Frontal cortex (tissue), 4 donors: ENCODE data around the gene BPI. TPM values are rescaled to one million over a fixed set of nuclear protein-coding genes. Genes with fewer than 3 reads are reported as not detected.
"Not testable (repeated sequence)": the region's sequence is repeated elsewhere in the genome, so short reads cannot be mapped to it uniquely, and the experiment has no call there.

Experiments
- DNase-seq, 2 donors: peaks; one replicate each; pipeline ENCODE4 v3.0.0; 2012; ENCODE audit warnings: low spot score in 2 of 2
- FAIRE-seq: peaks from 2 replicates; lab custom pipeline; 2012; peaks lifted over from hg19 to GRCh38; lab: Jason Lieb, UNC
- total RNA-seq: library from RNA; depleted of rRNA; stranded (reverse); fragments of >200 nt; gene quantifications from one replicate; pipeline ENCODE4 v1.2.3, GENCODE V29; 2014
- donor health status: control.
- donor health status: control.
- donor health status: control.

Gene BPI
- under 0.01 TPM for total RNA-seq

DNA sequence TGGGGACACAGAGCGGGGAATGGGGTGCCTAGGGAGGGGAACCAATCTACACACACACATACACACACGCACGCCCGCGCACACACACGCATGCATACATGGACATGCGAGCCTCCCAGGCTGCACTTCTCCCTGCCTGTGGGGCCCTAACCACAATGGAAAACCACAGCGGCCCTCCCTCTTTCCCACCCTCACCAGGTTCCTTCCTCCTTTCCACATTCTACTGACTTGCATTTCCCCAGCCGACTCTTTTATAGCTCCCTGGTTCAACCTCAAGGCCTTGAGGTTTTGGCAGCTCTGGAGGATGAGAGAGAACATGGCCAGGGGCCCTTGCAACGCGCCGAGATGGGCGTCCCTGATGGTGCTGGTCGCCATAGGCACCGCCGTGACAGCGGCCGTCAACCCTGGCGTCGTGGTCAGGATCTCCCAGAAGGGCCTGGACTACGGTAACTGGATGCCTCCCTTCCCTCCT lies at the start of gene BPI:
TSS of gene BPI (plus strand) at position 249 of the 472 bp plus-strand sequence. CDS start at position 317, 68 bp downstream.
- DNase-seq (no peak), FAIRE-seq (no peak)

DNA sequence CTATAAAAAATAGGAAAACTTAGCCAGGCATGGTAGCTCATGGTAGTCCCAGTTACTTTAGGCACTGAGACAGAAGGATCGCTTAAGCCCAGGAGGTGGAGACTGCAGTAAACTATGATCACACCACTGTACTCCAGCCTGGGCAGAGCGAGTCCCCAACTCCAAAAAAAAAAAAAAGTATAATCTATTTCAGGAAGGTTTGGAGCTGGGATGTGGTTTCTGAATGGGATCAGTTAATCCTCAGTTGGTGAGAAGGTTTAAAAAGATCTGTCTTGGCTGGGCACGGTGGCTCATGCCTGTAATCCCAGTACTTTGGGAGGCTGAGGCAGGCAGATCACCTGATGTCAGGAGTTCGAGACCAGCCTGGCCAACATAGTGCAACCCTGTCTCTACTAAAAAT lies 49.3 kb upstream of the BPI start:
- FAIRE-seq, DNase-seq: not testable (repeated sequence)

DNA sequence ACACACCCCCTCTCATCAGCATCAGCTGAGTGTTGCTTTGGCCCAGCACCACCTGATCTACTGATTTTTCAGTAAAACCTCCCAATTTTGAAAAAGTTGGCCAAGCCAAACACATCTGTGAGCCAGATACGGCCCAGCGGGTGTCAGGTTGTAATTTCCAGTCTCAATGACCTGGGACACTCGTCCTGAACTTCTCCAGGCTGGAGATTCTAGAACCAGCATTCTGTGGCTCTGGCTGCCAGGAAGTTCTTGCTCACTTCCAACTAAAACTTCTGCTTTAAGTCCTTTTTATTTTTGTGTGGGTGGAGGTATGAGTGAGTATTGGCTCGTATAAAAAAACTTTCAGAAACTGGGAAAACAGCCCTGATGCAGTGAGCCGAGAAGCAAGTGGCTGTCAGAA lies 48.6 kb upstream of the BPI start:
- no peak for DNase-seq
- FAIRE-seq, result no peak

DNA sequence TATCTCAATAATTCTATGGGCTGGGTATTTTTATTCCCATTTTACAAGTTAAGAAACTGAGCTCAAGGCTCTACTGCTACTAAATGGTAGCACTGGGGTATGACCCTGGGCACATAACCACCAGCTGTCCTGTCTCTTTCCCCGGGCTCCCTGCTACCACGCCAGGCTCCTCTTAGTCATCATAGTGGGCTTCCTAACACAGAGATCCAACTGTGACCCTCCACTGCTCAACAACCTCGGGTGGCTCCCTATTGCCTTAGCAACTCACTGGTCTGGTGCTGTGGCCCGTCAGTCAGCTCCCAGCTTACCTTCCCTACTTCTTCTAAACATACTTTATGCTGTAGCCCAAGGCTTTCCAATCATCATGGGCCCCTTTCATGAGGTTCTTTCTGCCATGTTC lies 47.9 kb upstream of the BPI start:
- FAIRE-seq (no peak), DNase-seq (no peak)

DNA sequence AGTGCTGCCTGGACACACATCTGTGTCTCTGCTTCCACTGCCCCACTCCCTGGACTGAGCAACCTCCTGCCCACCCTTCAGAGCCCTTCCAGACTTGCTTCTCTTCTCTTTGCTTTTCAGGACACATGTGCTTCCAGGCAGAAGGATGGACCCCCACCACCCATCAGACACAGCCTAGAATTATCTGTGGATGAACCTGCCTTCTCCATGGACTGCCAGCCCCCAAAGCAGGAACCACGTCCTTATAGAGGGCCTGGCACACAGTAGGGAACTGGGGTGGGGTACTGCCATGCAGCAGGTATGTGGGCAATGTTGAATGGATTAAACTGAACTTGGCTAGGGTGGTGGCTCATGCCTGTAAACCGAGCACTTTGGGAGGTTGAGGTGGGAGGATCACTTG lies 47.0 kb upstream of the BPI start:
- no peak for DNase-seq
- no peak for FAIRE-seq

DNA sequence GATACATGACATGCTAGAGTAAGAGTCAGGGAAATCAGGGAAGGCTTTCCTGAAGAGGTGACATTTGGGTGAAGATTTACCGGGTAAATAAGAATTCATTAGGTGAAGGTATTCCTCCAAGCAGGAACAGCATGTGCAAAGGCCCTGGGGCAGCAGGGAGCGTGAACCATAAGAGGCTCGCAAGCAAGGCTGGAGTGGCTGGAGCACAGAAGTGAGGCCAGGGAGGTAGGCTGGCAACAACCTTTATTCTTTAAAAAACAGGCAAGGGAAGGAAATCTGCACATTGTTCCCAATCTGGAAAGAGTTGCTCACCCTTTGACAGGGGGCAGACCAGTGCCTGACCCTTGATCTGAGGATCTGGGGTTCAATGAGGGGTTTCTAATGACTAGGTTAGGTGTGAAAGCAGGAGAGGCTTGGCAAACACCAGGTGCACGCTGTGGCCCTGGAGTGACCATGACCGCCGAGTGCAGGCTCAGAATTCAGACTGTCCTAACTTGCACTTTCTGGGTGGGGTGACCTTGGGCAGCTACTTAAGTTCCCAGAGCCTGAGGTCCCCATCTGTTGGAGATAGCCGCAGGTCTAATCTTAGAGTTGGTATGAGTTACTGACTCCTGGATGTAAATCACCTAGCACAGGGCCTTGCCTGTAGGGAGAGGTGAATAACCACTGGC lies 45.3 kb upstream of the BPI start:
- FAIRE-seq, result no peak
- no peak for DNase-seq

- FAIRE-seq (no peak), DNase-seq (peak in 1 of 2 donors; percentile 35)
Measured at GRCh38 chr20:38260025-38260377, 44.0 kb upstream of the BPI start.

DNA sequence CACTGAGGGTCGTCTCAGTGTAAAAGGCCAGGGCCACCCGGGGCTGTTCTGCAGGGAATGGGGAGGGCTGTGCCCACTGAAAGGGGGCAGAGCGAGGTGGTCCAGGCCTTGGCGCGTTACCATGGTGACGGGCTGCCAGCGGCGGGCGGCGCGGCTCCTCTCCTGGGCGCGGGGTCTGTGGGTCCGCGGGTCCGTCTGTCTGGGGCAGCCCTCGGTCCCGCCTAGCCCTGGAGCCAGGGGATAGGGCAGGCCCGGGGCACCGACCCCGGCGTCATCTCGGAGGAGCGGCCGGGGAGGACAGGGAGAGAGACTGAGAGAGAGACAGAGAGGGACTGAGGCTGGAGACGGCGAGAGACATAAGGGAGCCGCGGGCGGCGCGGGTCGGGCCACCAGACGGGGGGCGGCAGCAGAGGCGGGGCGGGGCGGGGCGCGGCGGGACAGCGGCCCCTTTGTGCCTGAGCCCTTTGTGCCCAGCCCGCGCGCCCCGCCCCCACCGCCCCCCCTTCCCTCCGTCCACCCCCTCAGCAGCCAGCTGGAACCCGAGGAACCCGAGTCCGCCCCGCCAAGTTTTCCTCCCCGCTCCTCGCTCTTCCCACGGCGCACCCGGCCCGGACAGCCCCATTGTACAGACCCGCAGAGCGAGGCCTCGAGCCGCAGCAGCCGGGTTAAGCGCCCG lies 43.4 kb upstream of the BPI start, which contains the start of gene KIAA1755:
TSS of gene KIAA1755 (minus strand) at position 358 of the 676 bp plus-strand sequence. CDS start at position 123, 235 bp downstream.
- DNase-seq (peak; percentile 70 to 86), FAIRE-seq (no peak)

DNA sequence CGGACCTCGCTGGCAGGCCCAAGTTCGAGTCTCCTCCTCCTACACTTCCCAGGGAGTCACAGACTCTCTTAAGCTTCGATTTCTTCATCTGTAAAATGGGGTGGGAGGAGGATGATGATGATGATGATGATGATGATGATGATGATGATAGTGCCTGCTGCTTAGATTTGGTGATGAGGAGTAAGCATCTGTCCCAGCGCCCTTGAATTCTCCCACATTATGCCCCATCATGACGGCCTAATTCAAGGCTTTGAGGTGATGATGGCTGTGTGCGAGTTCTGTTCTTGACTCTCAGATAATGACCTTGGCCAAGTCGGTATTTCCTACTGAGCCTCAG lies 42.9 kb upstream of the BPI start:
- DNase-seq (no peak), FAIRE-seq (no peak)

- DNase-seq (no peak), FAIRE-seq (no peak)
Measured at GRCh38 chr20:38262931-38263330, 41.0 kb upstream of the BPI start.

- no peak for DNase-seq
- no peak for FAIRE-seq
Measured at GRCh38 chr20:38266426-38266825, 37.5 kb upstream of the BPI start.

DNA sequence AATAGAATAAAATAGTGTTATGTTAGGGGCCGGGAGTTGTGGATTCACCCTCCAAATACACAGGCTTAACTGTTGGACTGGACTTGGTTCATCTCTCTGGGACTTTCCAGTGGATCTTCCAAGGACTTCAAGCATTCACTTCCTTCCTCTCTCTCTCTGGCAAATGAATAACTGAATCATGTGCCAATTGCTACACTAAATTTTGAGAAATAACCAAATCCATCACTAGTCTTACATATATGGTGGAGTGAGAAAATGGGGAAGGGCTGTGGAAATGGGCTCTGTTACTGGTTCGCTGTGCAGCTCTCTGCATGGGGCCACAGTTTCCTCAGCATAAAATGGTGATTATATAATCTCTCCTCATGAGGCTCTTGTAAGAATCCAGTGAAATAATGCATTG lies 36.7 kb upstream of the BPI start:
- FAIRE-seq (no peak), DNase-seq (no peak)

GRCh38 chr20:38267901-38268514 lies 35.9 kb upstream of the BPI start:
- FAIRE-seq, result no peak

DNA sequence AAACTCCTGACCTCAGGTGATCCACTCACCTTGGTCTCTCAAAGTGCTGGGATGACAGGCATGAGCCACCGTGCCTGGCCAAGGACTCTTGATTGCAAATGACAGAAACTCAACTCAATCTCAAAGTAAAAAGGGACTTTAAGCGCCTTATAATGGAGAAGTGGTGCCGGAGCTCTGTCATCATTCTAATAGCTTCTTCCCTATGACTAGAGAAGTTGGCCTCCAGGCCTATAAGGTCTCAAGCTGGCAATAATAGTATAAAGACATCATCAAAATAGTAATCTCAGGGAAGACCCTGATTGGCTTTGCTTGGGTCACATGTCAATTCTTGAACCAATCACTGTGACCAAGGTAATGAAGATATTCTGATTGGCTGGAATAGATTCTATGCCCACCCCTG lies 34.9 kb upstream of the BPI start:
- DNase-seq (no peak), FAIRE-seq (no peak)

More at GRCh38 chr20:38267901-38268514, 35.9 kb upstream of the BPI start:
- no peak for DNase-seq

- no peak for DNase-seq
- no peak for FAIRE-seq
Measured at GRCh38 chr20:38269715-38270114, 34.2 kb upstream of the BPI start.

GRCh38 chr20:38270869-38271605 lies 32.9 kb upstream of the BPI start:
- DNase-seq (peak in 1 of 2 donors; percentile 50), FAIRE-seq (no peak)

DNA sequence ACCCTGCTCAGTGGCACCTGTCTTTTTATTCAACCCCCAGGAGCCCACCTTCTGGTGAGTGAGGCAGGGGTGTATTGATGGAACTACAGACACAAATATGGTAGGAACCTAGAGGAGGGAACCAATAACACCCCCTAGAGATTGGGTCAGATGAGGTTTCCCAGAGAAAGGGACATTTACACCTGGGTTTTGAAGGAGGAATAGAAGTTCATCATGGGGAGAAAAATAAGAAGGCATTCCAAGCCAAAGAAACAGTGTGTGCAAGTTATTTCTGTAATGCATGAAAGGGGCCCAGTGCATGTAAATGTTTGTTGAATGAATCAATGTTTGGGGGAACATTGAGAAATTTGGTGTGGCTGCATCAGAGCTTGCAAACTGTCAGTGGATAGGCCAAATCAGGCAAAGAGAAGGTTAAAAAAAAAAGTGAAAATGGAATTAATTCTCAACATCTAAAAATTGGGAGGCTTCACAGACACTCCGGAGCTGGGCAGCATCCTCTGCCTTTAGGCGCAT lies 32.3 kb upstream of the BPI start:
- no peak for DNase-seq
- FAIRE-seq, result no peak

DNA sequence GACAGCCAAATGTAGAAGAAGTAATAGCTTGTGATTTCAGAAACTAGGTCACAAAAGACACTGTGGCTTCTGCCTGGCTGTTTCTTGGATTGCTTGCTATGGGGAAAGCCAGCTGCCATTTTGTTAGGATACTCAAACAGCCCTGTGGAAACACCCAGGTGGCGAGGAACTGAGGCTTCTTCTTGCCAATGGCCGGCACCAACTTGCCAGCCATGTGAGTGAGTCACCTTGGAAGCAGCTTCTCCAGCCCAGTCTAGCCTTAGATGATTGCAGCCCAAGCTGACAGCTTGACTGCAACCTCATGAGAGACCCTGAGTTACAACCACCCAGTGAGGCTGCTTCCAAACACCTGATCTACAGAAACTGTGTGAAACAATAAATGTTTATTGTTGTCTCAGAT lies 31.6 kb upstream of the BPI start:
- FAIRE-seq (no peak), DNase-seq (no peak)

DNA sequence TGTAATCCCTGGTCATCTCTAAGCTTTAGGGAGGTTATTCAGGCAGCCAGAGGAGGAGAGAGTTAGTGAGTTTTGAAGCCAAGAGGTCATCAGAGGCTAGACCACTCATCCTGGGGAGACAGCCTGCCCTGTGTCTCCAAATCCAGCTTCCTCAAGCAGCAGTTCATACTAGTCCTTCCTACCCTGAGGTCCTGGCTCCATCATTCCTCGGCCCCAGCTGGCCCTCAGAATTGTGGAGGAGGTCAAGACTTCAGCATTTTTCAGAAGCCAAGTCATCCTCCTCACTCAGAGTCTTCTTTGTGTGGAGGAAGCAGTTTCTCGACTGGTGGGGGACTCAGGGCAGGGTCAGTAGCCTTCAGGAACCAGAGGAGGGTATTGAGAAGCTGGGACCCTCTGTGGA lies 31.0 kb upstream of the BPI start:
- DNase-seq (no peak), FAIRE-seq (no peak)

DNA sequence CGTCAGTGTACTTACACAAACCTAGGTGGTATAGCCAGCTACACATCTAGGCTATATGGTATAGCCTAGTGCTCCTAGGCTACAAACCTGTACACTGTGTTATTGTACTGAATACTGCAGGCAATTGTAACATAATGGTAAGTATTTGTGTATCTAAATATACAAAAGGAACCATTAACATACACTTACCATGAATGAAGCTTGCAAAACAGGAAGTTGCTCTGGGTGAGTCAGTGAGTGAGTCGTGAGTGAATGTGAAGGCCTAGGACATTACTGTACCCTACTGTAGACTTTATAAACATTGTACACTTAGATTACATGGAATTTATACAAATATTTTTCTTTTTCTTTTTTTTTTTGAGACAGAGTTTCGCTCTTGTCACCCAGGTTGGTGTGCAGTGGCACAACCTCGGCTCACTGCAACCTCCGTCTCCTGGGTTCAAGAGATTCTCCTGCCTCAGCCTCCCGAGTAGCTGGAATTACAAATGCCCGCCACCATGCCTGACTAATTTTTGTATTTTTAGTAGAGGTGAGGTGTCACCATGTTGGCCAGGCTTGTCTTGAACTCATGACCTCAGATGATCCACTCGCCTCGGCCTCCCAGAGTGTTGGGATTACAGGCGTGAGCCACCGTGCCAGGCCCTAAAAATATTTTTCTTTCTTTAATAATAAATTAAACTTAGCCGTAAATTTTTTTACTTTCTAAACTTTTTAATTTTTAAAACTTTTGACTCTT lies 28.0 kb upstream of the BPI start:
- no peak for DNase-seq

More for the DNA sequence above, 28.0 kb upstream of the BPI start:
- no peak for FAIRE-seq
